ENCODE measurements around the gene ADRA2B. TPM values are rescaled to one million over a fixed set of nuclear protein-coding genes. Genes with fewer than 3 reads are reported as not detected.
A peak's percentile ranks its signal among the peaks of the same experiment; 100 is the strongest.

ADRA2B gene
- total RNA-seq, 4 donors from 2014 or later, result 0.42 to 2.4 (median 0.97) TPM

DNA sequence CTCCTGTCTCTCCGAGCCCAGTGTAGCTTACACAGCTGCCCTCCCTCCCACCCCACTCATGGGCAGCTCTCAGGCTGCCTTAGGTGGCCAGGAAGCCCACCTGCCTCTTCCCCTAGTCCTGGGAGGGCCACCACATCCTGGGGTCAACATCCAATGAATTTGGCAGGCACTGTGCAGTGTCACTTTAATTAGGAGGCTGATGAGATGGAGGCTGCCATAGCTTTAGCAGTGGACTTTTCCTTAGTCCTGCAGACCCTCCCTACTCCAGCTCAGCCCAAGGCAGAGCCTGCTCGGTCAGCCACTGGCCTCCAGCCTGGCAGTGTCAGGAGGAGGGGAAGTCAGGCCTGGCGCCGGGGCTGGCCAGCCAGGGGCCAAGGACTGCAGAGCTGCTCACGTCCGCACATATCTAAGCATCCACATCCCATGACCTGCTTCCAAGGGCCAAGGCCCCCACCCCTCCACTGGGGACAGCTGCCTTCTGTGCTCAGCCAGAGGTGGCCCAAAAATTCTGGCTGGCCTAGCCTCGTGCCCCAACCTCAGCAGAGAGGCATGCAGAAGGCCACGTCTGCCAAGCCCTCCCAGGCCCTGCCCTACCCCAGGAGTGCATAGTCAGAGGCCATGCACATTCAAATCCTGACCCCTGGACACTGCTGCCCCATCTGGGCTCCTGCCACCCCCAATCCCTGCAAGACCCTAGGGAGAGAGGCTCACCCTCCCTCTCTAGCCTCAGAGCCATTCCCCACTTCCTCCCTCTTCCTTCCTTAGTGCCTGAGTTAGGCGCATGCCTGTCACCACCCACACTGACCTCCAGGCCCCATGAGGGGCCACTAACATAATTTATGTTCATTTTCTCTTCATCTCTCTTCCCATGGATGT is 33.1 kb downstream of the ADRA2B start:
- WGBS, 2 donors, result 74 to 85% methylated on average over 8 of the region's 9 CpGs
- TF ChIP-seq POLR2A (IDR thresholded peaks at IDR 0.05) (no peak), CTCF (IDR thresholded peaks at IDR 0.05) (no peak)
- H3K4me3 ChIP-seq (ENCODE audit: low read depth, poor library complexity, severe bottlenecking), result no peak overlapping the region
- peak in 1 of 2 donors; percentile 77 for DNase-seq (ENCODE audit: low spot score in 2 of 2)
- intact Hi-C loops (cut with DNase I; ENCODE audit: low total_unique reads), result no loop called here

GRCh38 chr2:96082211-96083063 is 33.9 kb downstream of the ADRA2B start:
- intact Hi-C loops (cut with DNase I; ENCODE audit: low total_unique reads), result no loop called here
- no peak for TF ChIP-seq POLR2A (IDR thresholded peaks at IDR 0.05)
- no peak for TF ChIP-seq CTCF (IDR thresholded peaks at IDR 0.05)
- DNase-seq (ENCODE audit: low spot score in 2 of 2), result peak in 1 of 2 donors; percentile 78
- H3K4me3 ChIP-seq (ENCODE audit: low read depth, poor library complexity, severe bottlenecking), result no peak overlapping the region
- 87% methylated on average over 14 of the region's 14 CpGs for WGBS, 2 donors

- WGBS, 2 donors, result 94 to 96% methylated on average over 2 of the region's 2 CpGs
- no peak for DNase-seq (ENCODE audit: low spot score in 2 of 2)
- intact Hi-C loops (cut with DNase I; ENCODE audit: low total_unique reads), result no loop called here
- no peak overlapping the region for H3K4me3 ChIP-seq (ENCODE audit: low read depth, poor library complexity, severe bottlenecking)
- no peak for TF ChIP-seq CTCF (IDR thresholded peaks at IDR 0.05)
- no peak for TF ChIP-seq POLR2A (IDR thresholded peaks at IDR 0.05)
These were observed 35.3 kb downstream of the ADRA2B start for GRCh38 chr2:96081042-96081441.

- intact Hi-C loops (cut with DNase I; ENCODE audit: low total_unique reads), result no loop called here
- no peak overlapping the region for H3K4me3 ChIP-seq (ENCODE audit: low read depth, poor library complexity, severe bottlenecking)
- WGBS, 2 donors, result 69 to 72% methylated on average over 2 of the region's 2 CpGs
- no peak for TF ChIP-seq CTCF (IDR thresholded peaks at IDR 0.05)
- DNase-seq (ENCODE audit: low spot score in 2 of 2), result no peak
These were observed 41.1 kb downstream of the ADRA2B start for GRCh38 chr2:96075199-96075771.

- intact Hi-C loops (cut with DNase I; ENCODE audit: low total_unique reads), result no loop called here
- TF ChIP-seq POLR2A (IDR thresholded peaks at IDR 0.05), result no peak
- no peak for TF ChIP-seq CTCF (IDR thresholded peaks at IDR 0.05)
- 74 to 82% methylated on average over 5 to 6 of the region's 6 CpGs for WGBS, 2 donors
- DNase-seq (ENCODE audit: low spot score in 2 of 2), result peak in 1 of 2 donors; percentile 63
- no peak overlapping the region for H3K4me3 ChIP-seq (ENCODE audit: low read depth, poor library complexity, severe bottlenecking)
These were observed 42.2 kb downstream of the ADRA2B start for GRCh38 chr2:96074156-96074555.

All from lower leg skin (tissue), 4 donors.